ENCODE results near the gene AGTRAP. TPM values are rescaled to one million over a fixed set of nuclear protein-coding genes. Genes with fewer than 3 reads are reported as not detected.

Gene AGTRAP
- total and polyA plus RNA-seq, 9 of the 15 experiments (the other 6 are each of a cell fraction or from before 2014, with no cell fraction given): 26.8 to 105 (median 57.5) TPM

DNA sequence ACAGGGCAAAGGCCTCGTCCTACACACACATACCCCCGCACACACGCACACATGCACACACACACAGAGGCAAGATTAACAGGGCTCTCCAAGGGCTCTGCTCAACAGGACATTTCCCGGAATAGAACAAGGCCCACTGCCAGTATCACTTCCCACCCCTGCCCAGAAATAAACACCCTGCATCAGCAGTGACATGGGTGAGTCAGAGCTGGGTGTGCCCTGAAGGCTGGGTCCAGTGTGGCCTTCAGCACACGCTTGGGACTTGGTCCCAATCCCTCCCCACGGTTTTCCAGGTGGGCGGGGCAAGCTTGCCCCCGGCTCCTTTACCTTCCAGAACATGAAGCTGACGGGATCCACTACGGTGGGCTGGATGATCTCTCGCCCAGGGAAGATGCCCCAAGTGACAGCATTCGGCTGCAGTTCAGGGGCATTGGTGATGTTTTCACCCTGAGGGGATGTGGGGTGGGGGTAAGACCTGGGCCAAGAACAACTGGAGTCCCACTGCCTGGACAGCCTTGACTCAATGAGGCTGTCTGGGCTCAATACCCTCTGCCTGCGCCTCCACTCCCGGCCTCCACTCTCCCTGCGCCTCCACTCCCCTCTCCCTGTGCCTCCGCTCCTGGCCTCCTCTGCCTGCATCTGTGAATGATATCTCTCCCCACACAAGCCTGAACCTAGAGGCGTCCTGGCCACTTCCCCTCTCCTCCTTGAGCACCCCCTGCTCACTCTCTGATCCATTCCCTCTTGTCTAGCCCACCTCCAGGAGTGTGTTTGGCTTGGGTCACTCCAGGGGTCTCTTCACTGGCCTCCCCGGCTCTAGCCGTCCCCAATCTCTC lies 55.2 kb downstream of the AGTRAP start (continued):
- TF ChIP-seq HDAC3 (IDR thresholded peaks at IDR 0.05; ENCODE audit: borderline replicate concordance, partially characterized antibody) (no peak), LARP7 (IDR thresholded peaks at IDR 0.05) (no peak), POU5F1 (IDR thresholded peaks at IDR 0.05; ENCODE audit: borderline replicate concordance, low read depth, low read length, partially characterized antibody) (no peak), CEBPG (CRISPR knock-in tag; IDR thresholded peaks at IDR 0.05) (no peak), CEBPG (tag; conservative IDR thresholded peaks at IDR 0.05 in 1 of 2, IDR thresholded peaks at IDR 0.05 in 1 of 2) (no peak), MCM5 (IDR thresholded peaks at IDR 0.05; ENCODE audit: low read depth) (no peak), HSF4 (CRISPR knock-in tag; IDR thresholded peaks at IDR 0.05; ENCODE audit: borderline replicate concordance) (no peak), HDGF (IDR thresholded peaks at IDR 0.05) (no peak), ZNF583 (CRISPR knock-in tag; IDR thresholded peaks at IDR 0.05) (no peak), ZNF133 (CRISPR knock-in tag; IDR thresholded peaks at IDR 0.05) (no peak), PHB2 (IDR thresholded peaks at IDR 0.05; ENCODE audit: low read depth) (no peak), ZNF584 (CRISPR knock-in tag; IDR thresholded peaks at IDR 0.05; ENCODE audit: low read depth) (peak; percentile 80; the same call in 1 of the 2 replicates), CC2D1A (IDR thresholded peaks at IDR 0.05) (no peak), NR4A1 (CRISPR knock-in tag; IDR thresholded peaks at IDR 0.05) (no peak), NR4A1 (tag; IDR thresholded peaks at IDR 0.05) (no peak)
- TF ChIP-seq, protein P1, sequence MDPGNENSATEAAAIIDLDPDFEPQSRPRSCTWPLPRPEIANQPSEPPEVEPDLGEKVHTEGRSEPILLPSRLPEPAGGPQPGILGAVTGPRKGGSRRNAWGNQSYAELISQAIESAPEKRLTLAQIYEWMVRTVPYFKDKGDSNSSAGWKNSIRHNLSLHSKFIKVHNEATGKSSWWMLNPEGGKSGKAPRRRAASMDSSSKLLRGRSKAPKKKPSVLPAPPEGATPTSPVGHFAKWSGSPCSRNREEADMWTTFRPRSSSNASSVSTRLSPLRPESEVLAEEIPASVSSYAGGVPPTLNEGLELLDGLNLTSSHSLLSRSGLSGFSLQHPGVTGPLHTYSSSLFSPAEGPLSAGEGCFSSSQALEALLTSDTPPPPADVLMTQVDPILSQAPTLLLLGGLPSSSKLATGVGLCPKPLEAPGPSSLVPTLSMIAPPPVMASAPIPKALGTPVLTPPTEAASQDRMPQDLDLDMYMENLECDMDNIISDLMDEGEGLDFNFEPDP (CRISPR knock-in tag; IDR thresholded peaks at IDR 0.05): no peak
- TF ChIP-seq, protein P2, sequence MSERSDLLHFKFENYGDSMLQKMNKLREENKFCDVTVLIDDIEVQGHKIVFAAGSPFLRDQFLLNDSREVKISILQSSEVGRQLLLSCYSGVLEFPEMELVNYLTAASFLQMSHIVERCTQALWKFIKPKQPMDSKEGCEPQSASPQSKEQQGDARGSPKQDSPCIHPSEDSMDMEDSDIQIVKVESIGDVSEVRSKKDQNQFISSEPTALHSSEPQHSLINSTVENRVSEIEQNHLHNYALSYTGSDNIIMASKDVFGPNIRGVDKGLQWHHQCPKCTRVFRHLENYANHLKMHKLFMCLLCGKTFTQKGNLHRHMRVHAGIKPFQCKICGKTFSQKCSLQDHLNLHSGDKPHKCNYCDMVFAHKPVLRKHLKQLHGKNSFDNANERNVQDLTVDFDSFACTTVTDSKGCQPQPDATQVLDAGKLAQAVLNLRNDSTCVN (CRISPR knock-in tag; IDR thresholded peaks at IDR 0.05): peak; percentile 57; the same call in 1 of the 2 replicates
- TF ChIP-seq, protein P3, sequence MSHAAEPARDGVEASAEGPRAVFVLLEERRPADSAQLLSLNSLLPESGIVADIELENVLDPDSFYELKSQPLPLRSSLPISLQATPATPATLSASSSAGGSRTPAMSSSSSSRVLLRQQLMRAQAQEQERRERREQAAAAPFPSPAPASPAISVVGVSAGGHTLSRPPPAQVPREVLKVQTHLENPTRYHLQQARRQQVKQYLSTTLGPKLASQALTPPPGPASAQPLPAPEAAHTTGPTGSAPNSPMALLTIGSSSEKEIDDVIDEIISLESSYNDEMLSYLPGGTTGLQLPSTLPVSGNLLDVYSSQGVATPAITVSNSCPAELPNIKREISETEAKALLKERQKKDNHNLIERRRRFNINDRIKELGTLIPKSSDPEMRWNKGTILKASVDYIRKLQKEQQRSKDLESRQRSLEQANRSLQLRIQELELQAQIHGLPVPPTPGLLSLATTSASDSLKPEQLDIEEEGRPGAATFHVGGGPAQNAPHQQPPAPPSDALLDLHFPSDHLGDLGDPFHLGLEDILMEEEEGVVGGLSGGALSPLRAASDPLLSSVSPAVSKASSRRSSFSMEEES (CRISPR knock-in tag; IDR thresholded peaks at IDR 0.05): no peak
